GM12872 (cell line): Measurements from ENCODE around the gene PNMT.

Experiments used
- CTCF ChIP-seq: IDR thresholded peaks from 3 replicates; pipeline ENCODE4 v1.5.1; 2011; ENCODE audit warnings: low read depth, mild to moderate bottlenecking, low read length, moderate library complexity; ENCODE audit not compliant: insufficient read depth

The PNMT gene

GRCh38 chr17:39660011-39660360, 8.3 kb upstream of the PNMT start:
- no peak for TF ChIP-seq CTCF

GRCh38 chr17:39660397-39661385, 7.6 kb upstream of the PNMT start:
- no peak for TF ChIP-seq CTCF

GRCh38 chr17:39661744-39662541, 6.3 kb upstream of the PNMT start:
- TF ChIP-seq CTCF, result no peak

- no peak for TF ChIP-seq CTCF
Measured at GRCh38 chr17:39662551-39663339, 5.5 kb upstream of the PNMT start.

GRCh38 chr17:39663340-39663687, 4.9 kb upstream of the PNMT start:
- no peak for TF ChIP-seq CTCF

GRCh38 chr17:39663688-39664580, 4.3 kb upstream of the PNMT start:
- no peak for TF ChIP-seq CTCF
